Stimulated activated naive CD4-positive, alpha-beta T cell treated with Interleukin-2 at 50 U/mL for 16 hours (primary cell): ENCODE measurements around the gene CEP63.
"Not testable (repeated sequence)": the region's sequence is repeated elsewhere in the genome, so short reads cannot be mapped to it uniquely, and the experiment has no call there.

ENCODE experiments used
- DNase-seq: peaks from one replicate; lab custom pipeline; 2025; lab: John Stamatoyannopoulos, UW

Gene CEP63

GRCh38 chr3:134516905-134517304 is 31.0 kb downstream of the CEP63 start:
- no peak for DNase-seq

DNA sequence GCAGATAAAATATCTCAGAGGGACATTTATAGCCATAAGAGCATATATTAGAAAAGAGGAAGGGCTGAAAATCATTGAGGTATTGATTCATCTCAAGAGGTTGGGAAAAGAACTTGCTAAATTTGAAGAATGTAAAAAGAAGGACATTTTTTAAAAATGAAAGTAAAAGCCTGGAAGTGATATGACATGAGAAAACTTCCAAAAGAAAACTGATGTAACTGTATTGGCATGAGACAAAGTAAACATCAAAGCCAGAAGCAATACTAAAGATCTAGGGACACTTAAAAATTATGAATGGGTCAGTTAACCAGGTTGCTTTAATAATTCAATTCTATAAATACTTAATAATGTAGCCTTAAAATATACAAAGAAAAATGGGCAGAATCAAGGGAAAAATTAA is 31.9 kb downstream of the CEP63 start:
- no peak for DNase-seq

GRCh38 chr3:134522541-134522940 is 36.7 kb downstream of the CEP63 start:
- no peak for DNase-seq

- DNase-seq = no peak
These were observed 39.4 kb downstream of the CEP63 start for GRCh38 chr3:134525293-134525692.

GRCh38 chr3:134526319-134526718 is 40.5 kb downstream of the CEP63 start:
- no peak for DNase-seq

GRCh38 chr3:134527037-134527436 is 41.2 kb downstream of the CEP63 start:
- DNase-seq = no peak

GRCh38 chr3:134527538-134528186 is 41.8 kb downstream of the CEP63 start:
- DNase-seq = no peak

DNA sequence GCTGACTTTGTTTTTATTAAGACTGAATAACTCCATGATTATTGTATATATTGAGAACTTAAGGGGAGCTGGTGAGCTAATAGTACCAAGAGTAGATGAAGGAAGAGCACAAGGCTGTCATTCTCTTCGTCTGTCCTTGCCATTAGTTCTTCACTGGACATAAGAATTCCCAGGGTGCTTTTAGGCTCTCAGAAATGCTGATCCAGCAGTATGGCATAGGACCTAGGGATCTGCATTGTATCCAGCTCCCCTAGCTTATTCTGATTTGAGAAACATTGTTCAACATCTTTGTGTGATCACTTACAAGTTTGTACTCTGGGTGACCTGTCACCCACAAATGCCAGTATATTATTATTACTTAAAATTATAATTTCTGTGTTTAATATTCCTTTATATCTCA is 47.6 kb downstream of the CEP63 start:
- no peak for DNase-seq

GRCh38 chr3:134535186-134535970 is 49.5 kb downstream of the CEP63 start:
- no peak for DNase-seq

- DNase-seq = no peak
These were observed 50.9 kb downstream of the CEP63 start for GRCh38 chr3:134536781-134537180.

- DNase-seq = no peak
These were observed 56.6 kb downstream of the CEP63 start for GRCh38 chr3:134542287-134542958.

DNA sequence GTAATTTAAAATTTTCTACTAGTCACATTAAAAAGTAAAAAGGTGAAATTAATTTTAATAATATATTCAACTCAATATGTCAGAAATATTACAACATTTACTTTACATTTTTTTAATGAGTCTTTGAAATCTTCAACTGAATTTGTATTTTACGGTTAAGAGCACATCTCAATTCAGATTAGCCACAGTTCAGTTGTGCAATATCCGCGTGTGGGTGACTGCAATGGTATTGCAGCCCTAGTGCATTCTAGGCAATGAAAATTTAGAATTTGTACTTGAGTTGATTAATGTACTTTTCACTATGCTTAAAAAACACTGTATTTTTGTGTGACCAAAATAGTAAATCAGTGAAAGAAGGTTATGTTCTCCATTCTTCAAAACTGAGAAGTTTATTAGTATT is 57.3 kb downstream of the CEP63 start:
- DNase-seq = no peak

GRCh38 chr3:134544316-134544715 is 58.5 kb downstream of the CEP63 start:
- DNase-seq = no peak

DNA sequence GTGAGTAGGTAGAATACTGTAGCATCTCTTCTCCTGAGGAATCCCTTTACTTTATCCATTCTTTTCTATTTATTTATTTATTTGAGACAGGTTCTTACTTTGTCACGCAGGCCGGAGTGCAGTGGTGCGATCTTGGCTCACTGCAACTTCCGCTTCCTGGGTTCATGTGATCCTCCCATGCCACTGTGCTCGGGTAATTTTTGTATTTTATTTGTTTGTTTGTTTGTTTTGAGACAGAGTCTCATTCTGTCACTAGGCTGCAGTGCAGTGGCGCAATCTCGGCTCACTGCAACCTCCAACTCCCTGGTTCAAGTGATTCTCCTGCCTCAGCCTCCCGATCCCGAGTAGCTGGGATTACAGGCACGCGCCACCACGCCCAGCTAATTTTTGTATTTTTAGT is 58.9 kb downstream of the CEP63 start:
- not testable (repeated sequence) for DNase-seq

GRCh38 chr3:134545818-134546217 is 60.0 kb downstream of the CEP63 start:
- DNase-seq = no peak

GRCh38 chr3:134552784-134553183 is 66.9 kb downstream of the CEP63 start:
- DNase-seq = no peak

GRCh38 chr3:134559591-134559990 is 73.7 kb downstream of the CEP63 start:
- DNase-seq = no peak

GRCh38 chr3:134562055-134562454 is 76.2 kb downstream of the CEP63 start:
- no peak for DNase-seq

GRCh38 chr3:134563601-134564000 is 77.7 kb downstream of the CEP63 start:
- DNase-seq = no peak

DNA sequence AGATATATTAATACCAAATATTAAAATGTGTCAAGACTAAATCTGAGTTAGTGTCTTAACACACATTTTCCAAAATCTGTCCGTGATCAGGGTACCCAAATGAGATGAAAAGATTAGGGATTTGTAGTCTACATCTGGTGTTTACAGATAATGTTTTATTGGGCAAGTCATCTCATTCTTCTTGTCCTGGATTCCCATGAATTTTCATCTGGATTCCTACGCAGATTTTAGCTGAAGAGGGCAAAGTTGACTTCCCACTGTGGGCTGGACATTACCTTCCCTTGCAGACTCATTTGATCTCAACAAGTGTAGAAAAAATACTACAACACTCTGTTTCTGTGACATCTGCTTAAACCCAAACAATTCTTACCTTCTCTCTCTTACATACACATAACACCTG is 79.1 kb downstream of the CEP63 start:
- no peak for DNase-seq

GRCh38 chr3:134567605-134568004 is 81.7 kb downstream of the CEP63 start:
- no peak for DNase-seq

GRCh38 chr3:134568790-134569189 is 82.9 kb downstream of the CEP63 start:
- no peak for DNase-seq

DNA sequence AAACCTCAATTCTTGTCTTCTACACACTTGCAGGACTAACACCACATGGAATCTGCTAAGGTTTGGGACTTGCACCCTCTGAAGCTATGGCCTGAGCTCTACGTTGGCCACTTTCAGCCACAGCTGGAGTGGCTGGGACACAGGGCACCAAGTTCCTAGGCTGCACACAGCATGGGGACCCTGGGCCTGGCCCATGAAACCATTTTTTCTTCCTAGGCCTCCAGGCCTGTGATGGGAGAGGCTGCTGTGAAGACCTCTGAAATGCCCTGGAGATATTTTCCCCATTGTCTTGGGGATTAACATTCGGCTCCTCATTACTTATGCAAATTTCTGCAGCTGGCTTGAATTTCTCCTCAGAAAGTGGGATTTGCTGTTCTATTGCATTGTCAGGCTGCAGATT is 84.0 kb downstream of the CEP63 start:
- DNase-seq = not testable (repeated sequence)
